ENCODE measurements around the gene CNTNAP2.

Gene CNTNAP2

GRCh38 chr7:147103224-147103623 is 986.6 kb downstream of the CNTNAP2 start:
- POLR2A ChIA-PET = no interaction called here
- TF ChIP-seq, protein P1, sequence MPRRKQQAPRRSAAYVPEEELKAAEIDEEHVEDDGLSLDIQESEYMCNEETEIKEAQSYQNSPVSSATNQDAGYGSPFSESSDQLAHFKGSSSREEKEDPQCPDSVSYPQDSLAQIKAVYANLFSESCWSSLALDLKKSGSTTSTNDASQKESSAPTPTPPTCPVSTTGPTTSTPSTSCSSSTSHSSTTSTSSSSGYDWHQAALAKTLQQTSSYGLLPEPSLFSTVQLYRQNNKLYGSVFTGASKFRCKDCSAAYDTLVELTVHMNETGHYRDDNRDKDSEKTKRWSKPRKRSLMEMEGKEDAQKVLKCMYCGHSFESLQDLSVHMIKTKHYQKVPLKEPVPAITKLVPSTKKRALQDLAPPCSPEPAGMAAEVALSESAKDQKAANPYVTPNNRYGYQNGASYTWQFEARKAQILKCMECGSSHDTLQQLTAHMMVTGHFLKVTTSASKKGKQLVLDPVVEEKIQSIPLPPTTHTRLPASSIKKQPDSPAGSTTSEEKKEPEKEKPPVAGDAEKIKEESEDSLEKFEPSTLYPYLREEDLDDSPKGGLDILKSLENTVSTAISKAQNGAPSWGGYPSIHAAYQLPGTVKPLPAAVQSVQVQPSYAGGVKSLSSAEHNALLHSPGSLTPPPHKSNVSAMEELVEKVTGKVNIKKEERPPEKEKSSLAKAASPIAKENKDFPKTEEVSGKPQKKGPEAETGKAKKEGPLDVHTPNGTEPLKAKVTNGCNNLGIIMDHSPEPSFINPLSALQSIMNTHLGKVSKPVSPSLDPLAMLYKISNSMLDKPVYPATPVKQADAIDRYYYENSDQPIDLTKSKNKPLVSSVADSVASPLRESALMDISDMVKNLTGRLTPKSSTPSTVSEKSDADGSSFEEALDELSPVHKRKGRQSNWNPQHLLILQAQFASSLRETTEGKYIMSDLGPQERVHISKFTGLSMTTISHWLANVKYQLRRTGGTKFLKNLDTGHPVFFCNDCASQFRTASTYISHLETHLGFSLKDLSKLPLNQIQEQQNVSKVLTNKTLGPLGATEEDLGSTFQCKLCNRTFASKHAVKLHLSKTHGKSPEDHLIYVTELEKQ (tag by site-specific recombination; IDR thresholded peaks at IDR 0.05; ENCODE audit: borderline replicate concordance) = no peak
- TF ChIP-seq OSR2 (tag by site-specific recombination; IDR thresholded peaks at IDR 0.05) (no peak), ZNF585B (tag by site-specific recombination; IDR thresholded peaks at IDR 0.05) (no peak), ZNF341 (tag by site-specific recombination; IDR thresholded peaks at IDR 0.05; ENCODE audit: low read depth) (no peak), ZNF768 (tag by site-specific recombination; IDR thresholded peaks at IDR 0.05) (no peak), ZXDB (tag by site-specific recombination; IDR thresholded peaks at IDR 0.05) (no peak), KLF10 (tag by site-specific recombination; IDR thresholded peaks at IDR 0.05) (no peak), TRIM28 (IDR thresholded peaks at IDR 0.05; ENCODE audit: borderline replicate concordance, low read length) (no peak), ZNF391 (tag by site-specific recombination; IDR thresholded peaks at IDR 0.05; ENCODE audit: borderline replicate concordance, low read depth) (no peak), ZNF501 (tag by site-specific recombination; IDR thresholded peaks at IDR 0.05) (no peak), ZNF830 (tag by site-specific recombination; IDR thresholded peaks at IDR 0.05; ENCODE audit: low read depth) (no peak), ZNF548 (tag by site-specific recombination; IDR thresholded peaks at IDR 0.05) (no peak), PRDM2 (tag by site-specific recombination; IDR thresholded peaks at IDR 0.05; ENCODE audit: borderline replicate concordance) (no peak), ZNF488 (tag by site-specific recombination; IDR thresholded peaks at IDR 0.05) (no peak), KLF9 (tag by site-specific recombination; IDR thresholded peaks at IDR 0.05; ENCODE audit: low read depth) (no peak), ZNF24 (tag by site-specific recombination; IDR thresholded peaks at IDR 0.05) (no peak), ZNF645 (tag by site-specific recombination; IDR thresholded peaks at IDR 0.05) (no peak)
- TF ChIP-seq, protein P2, sequence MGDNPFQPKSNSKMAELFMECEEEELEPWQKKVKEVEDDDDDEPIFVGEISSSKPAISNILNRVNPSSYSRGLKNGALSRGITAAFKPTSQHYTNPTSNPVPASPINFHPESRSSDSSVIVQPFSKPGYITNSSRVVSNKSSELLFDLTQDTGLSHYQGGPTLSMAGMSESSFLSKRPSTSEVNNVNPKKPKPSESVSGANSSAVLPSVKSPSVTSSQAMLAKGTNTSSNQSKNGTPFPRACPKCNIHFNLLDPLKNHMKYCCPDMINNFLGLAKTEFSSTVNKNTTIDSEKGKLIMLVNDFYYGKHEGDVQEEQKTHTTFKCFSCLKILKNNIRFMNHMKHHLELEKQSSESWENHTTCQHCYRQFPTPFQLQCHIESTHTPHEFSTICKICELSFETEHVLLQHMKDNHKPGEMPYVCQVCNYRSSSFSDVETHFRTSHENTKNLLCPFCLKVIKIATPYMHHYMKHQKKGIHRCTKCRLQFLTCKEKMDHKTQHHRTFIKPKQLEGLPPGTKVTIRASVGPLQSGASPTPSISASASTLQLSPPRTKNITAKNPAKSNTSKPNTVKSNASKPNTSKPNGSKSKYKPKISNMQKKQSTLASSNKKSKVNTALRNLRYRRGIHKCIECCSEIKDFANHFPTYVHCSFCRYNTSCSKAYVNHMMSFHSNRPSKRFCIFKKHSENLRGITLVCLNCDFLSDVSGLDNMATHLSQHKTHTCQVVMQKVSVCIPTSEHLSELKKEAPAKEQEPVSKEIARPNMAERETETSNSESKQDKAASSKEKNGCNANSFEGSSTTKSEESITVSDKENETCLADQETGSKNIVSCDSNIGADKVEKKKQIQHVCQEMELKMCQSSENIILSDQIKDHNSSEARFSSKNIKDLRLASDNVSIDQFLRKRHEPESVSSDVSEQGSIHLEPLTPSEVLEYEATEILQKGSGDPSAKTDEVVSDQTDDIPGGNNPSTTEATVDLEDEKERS (tag by site-specific recombination; IDR thresholded peaks at IDR 0.05) = no peak
- CTCF ChIA-PET = no interaction called here
- Histone ChIP-seq H3K4me1 (ENCODE audit: control insufficient read depth, insufficient read depth, low read length) (no peaks in the 10 kb centered on the region), H3K9me3 (ENCODE audit: control insufficient read depth, insufficient read depth, low read depth, low read length) (no peaks in the 10 kb centered on the region), H3K4me3 (ENCODE audit: low read depth, low read length) (no peak overlapping the region), H3K36me3 (ENCODE audit: control insufficient read depth in 2 of 2, insufficient read depth in 1 of 2, low read length in 2 of 2) (no peaks in the 10 kb centered on the region), H3K27ac (ENCODE audit: extremely low read depth, low read depth, low read length) (no peak overlapping the region)
